SHP77 (cell line): Measurements from ENCODE around the gene SPOP.
"Not testable (repeated sequence)": the region's sequence is repeated elsewhere in the genome, so short reads cannot be mapped to it uniquely, and the experiment has no call there.

Source experiments
- DNase-seq, 2 experiments: peaks; one replicate each; lab custom pipeline; 2025; lab: John Stamatoyannopoulos, UW

The SPOP gene

DNA sequence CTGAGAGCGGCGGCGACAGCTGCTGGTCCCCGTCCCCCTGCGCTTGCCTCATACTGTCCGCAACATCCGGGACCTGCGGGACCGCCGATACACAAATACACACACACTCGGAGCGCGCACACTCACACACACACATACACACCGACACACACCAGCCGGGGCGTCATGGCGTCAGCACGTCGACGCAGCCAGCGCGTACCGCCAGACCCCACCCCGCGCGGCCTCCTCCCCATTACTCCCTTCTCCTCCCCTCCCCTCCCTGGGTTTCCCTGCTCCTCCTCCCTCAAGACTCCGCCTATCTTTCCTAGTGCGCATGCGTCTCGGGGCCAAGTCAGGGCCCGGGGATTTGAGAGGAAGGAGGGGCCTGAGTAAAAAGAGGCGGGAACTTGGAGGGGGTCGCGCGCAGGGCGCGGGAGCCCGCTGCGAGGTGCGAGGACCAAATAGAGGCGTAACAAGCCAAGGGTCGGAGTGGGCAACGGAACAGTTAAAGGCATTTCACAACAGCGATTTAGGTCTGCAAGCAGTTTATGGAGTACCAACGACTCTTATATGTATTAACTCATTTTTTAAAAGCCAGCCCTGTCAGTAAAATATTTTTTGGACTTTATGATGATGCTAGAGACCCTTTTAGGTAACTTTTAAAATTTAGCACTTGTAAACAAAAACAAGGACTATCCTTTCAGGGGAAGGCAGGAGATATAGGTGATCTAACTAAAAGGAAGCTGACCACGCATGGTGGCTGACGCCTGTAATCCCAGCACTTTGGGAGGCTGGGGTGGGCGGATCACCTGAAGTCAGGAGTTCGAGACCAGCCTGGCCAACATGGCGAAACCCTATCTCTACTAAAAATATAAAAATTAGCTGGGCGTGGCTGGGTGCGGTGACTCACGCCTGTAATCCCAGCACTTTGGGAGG is at the start of gene SPOP:
Gene SPOP, minus strand, starts transcription at position 165 of the 915 bp plus-strand sequence. CDS start 55,287 bp downstream, outside the sequence.
- peak; percentile 98 to 99 for DNase-seq

DNA sequence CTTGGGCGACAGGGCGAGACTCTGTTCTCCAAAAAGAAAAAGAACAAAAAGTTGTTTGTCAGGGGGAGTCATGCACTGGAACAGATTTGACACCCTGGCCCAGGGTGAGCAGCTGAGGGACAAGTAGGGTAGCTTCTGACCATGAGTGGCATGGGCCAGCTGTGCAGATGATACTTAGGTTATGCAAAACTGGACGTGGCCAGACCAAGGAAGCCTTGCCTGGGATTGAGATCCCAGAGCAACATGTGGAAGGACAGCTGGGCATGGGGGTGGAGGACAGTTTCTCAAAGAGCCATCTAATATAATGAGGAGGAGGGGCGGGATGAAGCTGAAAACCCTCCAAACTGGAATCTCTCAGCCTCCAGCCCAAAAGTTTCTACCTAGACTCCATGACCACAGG is 49.5 kb upstream of the SPOP start:
- DNase-seq = no peak

DNA sequence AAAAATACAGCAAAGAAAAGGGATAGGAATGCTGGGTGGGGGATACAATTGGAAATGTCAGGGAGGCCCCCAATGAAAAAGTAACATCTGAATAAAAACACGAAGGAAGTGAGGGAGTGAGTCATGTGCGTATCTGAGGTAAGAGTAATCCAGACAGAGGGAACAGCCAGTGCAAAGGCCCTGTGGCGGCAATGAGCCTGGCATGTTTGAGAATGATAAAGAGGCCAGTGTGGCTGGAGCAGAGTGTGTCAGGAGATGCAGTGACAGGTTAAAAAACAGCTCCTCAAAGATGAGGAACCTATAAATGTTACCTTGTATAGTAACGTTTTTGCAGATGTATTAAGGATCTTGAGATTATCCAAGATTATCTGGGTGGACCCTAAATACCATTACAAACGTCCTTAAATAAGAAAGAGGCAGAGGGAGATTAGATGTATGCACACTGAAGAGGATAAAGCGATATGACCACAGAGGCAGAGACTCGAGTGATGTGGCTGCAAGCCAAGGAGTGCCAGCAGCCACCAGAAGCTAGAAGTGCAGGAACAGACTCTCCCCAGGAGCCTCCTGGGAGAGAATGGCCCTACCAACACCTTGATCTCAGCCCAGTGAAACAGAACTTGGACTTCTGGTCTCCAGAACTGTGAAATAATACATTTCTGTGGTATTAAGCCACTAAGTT is 47.7 kb upstream of the SPOP start:
- DNase-seq = no peak

DNA sequence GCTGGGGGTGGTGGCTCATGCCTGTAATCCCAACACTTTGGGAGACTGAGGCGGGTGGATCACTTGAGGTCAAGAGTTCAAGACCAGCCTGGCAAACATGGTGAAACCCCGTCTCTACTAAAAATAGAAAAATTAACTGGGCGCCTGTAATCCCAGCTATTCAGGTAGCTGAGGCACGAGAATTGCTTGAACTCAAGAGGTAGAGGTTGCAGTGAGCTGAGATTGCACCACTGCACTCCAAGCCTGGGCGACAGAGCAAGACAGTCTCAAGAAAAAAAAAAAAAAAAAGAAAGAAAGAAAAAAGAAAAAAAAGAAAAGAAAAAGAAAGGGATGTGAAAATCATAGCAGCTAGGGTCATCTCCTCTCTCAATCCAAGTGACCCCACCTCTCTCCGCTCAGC is 46.7 kb upstream of the SPOP start:
- DNase-seq = not testable (repeated sequence)

DNA sequence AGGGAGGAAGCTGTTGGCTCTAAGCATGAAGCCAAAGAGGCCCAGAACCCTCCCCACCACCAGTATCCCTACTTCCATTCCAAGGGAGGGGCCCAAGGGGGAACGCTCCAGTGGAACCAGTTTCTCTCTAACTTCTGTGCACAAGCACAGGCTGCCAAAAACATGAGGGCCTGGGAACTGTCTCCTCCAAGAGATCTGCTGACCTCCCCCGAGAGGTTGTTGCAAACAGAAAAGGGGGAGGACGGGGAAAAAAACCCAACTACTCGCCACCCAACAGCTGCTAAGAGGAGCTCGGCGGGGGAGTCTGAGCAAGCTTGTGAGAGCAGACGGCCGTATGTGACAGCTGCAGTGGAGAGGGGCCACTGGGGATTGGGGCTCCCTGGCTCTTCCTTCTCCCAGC is 45.5 kb upstream of the SPOP start:
- no peak for DNase-seq

DNA sequence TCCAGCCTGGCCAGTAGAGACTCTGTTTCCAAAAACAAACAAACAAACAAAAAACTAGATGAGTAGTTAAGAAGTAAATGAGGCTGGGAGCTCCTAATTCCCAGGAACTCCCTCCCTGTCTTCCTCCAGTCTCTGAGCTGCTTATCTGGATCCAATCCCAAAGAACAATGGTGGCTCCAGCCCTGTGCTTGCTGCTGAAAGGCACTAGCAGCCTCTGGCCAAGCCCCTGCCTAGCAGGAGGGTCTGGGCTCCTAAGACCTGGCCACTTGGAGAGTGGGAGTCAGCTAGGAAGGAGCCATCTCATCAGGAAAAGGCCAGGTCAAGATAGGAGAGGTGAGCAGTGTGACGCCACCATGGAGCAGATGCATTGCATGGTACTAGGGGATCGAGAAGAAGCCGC is 44.2 kb upstream of the SPOP start:
- DNase-seq = no peak

GRCh38 chr17:49717371-49717861 is 39.5 kb upstream of the SPOP start:
- no peak for DNase-seq

DNA sequence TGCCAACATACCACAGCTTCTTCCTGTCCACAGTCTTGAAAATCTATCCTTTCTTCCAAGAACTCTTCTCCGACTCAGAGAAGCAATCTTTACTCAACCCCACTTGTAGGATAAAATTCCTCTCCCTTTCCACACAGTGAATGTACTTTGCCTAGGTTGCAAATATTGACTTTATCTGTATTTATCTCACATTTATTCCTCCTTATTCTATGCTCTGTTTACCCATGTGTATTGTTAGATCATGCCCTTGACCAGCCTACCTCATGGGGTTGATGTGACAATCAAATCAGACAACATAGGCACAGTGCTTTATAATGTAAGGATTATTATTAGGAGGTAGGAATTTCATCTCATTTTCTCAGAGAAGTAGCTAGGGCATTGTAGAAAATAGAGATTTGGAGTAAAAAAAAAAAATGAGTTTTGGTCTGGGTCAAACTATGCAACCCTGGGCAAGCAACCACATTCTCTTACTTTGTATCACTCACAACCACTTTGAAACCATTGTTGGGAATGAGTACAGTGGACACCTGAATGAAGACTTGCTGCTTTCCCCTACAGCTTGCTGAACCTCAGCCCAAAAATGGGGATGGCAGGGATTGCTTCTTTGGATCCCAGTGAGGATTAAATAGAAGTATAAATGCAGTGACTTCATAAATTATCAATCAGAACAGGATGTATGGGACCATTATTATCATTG is 38.9 kb upstream of the SPOP start:
- no peak for DNase-seq

DNA sequence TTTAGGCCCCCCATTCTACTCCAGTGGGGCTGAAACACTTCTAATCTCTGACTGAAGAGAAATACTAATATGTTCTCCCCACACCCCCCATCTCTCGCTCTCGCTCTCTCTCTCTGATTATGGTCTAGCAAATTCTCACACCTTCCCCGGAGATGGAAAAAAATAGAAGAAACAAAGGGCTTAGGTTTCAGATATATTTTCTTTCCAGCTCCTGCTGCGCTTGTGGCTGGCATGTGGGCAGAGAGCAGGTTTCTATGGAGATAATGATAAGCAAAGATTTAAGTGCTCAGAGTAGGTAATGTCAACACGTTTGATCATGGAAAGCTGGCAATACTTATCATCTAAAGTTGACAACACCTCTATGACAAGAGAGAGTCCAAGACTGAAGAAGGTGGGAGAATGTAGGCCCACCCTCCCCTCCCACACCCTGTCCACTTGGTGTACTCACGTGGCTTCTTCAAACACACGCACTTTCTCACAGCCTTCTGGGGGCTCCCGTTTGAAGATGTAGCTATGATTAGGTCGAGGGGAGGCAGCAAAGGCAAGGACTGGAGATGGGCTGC is 37.9 kb upstream of the SPOP start:
- DNase-seq = no peak

DNA sequence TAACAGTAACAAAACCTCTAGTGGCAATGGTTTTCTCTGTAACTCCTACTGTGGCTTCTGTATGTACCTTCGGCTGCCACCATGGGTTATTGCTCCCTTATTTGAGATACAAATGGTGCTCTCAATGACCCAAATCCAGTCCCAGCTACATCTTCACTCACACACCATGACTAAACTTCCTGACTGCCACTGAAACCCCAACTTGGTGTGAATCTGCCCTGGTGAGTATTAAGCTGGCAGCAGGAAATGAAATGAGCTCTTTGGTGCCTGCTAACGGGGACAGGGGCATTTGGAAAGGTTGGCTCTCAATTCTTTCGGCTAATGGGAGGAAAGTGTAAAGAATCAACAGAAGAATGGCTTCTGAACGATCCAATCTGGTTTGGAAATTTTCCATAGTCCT is 37.3 kb upstream of the SPOP start:
- no peak for DNase-seq

DNA sequence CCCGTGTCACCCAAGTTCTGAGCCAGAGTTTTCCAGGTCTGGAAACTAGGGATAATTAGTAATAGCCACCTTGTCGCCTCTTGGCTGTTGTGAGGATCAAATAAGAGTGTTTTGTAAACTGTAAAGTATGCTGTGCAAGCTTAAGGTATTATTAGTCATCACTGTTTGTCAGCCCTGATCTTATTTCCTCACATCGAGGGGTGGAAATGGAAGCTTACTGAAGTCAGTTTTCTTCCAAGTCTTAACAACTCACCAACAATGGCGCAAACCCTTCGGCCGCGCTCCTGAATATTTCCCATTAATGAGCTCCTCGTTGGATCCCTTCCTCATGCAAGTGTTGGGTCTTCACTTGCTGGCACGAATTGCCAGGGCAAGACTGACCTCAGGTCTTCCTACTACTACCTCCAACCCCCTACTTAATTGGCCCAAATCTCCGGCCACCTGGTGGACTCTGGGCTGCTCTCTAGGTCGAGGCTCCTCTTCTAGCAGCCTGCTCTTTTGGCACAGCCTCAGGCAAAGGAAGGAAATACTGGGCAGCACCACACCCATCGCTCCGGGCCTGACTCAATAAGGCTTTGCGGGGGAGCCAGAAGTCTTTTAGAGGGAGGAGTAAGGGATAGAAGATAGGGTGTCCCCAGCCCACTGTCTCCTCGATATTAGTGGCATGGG is 30.8 kb upstream of the SPOP start:
- DNase-seq = peak in 1 of 2 experiments; percentile 59

GRCh38 chr17:49707608-49708514 is 30.0 kb upstream of the SPOP start, which contains the start of gene SLC35B1:
TSS of gene SLC35B1 (minus strand) at chr17:49707964. CDS start at chr17:49707833, 131 bp downstream.
- DNase-seq = peak; percentile 99

DNA sequence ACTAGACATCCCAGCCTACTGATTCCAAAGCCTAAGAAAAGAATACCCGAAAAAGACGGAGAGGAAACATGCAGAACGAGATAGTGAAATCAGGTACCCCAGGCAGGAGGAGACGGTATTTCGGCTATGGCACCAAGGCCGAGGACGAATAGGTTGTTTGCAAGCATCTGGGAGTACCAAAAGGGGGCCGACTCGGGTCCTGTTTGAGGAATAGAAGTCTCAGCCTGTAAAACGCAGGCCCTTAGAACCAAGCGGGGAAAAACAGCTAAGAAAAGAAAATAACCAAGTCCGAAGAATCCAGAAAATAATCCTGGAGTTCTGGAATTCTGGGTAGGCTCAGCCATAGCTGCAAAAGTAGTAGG is 29.3 kb upstream of the SPOP start:
- no peak for DNase-seq

DNA sequence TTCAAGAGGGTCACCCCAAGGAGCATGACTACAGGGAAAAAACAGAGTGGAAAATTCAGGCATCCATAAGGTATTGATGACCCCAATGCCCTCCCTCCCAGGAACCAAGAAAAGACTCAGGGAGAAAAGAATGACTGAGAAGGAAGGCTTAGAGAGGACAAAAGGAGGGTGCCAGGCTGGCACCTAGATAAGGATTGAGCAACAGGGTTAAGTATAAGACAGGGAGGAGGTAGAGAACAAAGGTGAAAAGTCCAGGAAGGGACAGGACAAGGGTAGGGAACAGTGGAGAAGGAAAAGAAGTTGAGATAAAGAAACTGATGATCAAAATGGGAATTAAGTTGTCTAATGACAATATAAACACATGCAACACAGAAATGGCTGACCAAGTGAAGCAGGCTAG is 27.4 kb upstream of the SPOP start:
- DNase-seq = no peak

DNA sequence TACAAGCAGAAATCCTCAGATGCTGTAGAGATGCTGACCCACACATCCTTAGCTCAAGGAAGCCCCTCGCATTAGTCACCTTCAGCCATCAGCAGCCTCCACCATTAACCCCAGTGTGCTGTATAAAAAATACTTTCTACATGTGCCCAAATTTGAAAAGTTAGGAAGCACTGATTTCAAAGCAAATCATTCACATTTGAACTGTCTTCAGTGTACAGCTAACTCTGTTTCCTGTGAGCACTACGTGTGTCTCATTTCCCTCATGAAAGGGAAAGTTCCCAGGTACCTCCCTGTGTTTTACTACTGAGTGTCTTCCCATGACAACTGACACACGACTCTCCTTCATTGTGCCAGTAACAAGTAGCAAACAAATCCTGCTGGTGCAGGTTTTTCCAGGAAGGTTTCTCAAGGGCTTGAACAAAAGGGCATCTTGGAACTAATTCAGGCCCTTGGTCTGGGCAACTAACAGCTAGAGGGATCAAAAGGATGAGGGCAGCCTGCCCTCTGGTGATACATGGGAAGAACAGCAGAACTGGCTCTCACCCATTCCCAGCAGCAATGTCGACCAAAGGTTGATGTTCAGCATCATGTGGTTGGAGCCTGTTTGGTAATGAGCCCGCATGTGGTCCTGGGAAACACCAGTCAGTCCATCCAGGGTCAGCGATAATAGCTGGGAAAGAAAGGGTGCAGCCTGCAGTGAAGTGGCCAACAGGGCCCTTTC is 25.8 kb upstream of the SPOP start:
- DNase-seq = peak; percentile 13 to 29

DNA sequence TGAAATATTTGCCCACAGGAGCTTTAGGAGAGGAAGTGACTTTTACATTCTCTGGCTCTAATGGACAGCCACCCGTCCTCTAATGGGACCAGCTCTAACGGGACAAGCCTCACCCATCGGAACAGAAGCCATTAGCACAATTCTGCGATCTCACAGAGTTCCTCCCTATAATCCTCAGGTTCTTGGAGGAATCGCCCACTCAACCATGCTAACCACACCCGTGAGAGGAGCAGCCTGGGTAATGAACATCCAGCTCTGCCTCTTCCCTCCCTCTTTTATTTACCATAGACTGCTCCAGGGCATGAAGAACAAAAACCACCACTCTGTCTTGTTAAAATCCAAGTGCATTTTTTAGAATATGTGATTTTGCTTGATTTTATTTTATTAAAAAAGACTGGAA is 23.1 kb upstream of the SPOP start:
- no peak for DNase-seq

DNA sequence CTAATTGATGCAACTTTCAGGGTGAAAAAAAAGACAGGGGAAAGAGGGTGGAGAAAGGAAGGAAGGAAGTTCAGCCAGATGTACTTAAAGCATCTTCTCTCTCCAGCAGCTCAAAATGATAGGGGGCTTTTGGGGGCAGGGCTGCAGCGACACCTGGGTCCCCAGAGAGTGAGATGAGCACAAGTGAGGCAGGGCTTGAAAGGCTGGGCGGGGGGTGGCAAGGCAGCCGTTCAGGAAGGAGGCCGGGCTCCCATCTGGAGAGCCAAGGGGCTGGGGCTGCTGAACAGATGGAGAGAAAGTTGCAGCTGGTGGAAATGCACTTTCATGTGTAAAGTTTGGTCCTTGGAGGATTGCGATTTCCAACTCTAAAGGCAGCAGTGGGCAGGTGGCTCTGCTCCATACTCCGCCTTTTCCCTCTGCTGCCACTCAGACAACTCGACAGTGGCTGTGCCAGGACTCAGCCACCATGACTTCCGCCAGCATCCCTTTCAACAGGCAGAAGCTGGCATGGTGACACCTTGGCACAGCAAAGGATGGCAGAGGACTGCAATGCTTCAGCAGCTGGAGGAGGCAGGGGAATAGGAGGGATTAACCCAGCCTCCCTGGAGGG is 22.2 kb upstream of the SPOP start:
- no peak for DNase-seq

DNA sequence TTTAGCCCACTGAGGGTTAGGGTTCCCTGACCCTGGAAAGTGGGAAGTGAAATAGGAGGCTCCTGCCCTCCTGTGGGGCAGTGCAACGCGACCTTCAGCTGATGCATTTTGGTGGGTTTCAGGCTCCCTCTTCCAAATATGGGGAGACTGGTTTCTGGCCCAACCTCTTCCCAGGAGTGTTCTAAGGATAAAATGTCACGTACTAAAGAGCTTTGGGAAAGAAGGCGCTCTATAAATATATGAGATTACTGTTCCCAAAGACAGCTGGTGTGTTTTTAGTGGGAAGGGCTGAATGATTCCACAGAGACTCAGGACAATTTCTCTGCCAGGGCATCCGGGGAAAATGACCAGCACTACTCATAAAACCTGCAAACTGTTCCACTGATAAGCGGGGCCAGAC is 20.1 kb upstream of the SPOP start:
- no peak for DNase-seq

GRCh38 chr17:49696233-49696761 is 18.4 kb upstream of the SPOP start:
- DNase-seq = no peak
